GM23248 (cell line): ENCODE data around the gene NRSN1. TPM values are rescaled to one million over a fixed set of nuclear protein-coding genes. Genes with fewer than 3 reads are reported as not detected.

Experiments
- DNase-seq: peaks from one replicate; pipeline ENCODE4 v3.0.0-alpha.2; 2015
- H2AFZ ChIP-seq: fragments of 200-600 bp; sonication (generic); 2 replicates; pipeline ENCODE4 v1.6.1; 2016; ENCODE audit warnings: antibody characterized with exemption
- H3F3A ChIP-seq: fragments of 200-600 bp; sonication (generic); 2 replicates; pipeline ENCODE4 v1.6.1; 2016; ENCODE audit warnings: mild to moderate bottlenecking, antibody characterized with exemption, mixed run types; ENCODE audit not compliant: insufficient read depth
- H3K27ac ChIP-seq: fragments of 200-600 bp; sonication (generic); 2 replicates; pipeline ENCODE4 v1.5.1; 2016; ENCODE audit warnings: mild to moderate bottlenecking
- H3K27me3 ChIP-seq: fragments of 200-600 bp; sonication (generic); replicated peaks from 2 replicates; pipeline ENCODE4 v1.6.1; 2016; ENCODE audit warnings: mild to moderate bottlenecking; ENCODE audit not compliant: insufficient read depth
- H3K36me3 ChIP-seq: fragments of 200-600 bp; sonication (generic); 2 replicates; pipeline ENCODE4 v1.6.1; 2016; ENCODE audit warnings: low read depth, mild to moderate bottlenecking
- H3K4me1 ChIP-seq: fragments of 200-600 bp; sonication (generic); 2 replicates; pipeline ENCODE4 v1.6.1; 2016; ENCODE audit warnings: mild to moderate bottlenecking; ENCODE audit not compliant: insufficient read depth
- H3K4me2 ChIP-seq: fragments of 200-600 bp; sonication (generic); one replicate; pipeline ENCODE4 v1.6.1; 2016; ENCODE audit warnings: mild to moderate bottlenecking; ENCODE audit not compliant: unreplicated experiment
- H3K4me3 ChIP-seq: fragments of 200-600 bp; sonication (generic); 2 replicates; pipeline ENCODE4 v1.5.1; 2016; ENCODE audit warnings: mild to moderate bottlenecking
- H3K79me2 ChIP-seq: fragments of 200-600 bp; sonication (generic); 2 replicates; pipeline ENCODE4 v1.6.1; 2016; ENCODE audit warnings: mild to moderate bottlenecking; ENCODE audit not compliant: insufficient read depth
- H3K9ac ChIP-seq: fragments of 200-600 bp; sonication (generic); 2 replicates; pipeline ENCODE4 v1.6.1; 2016; ENCODE audit warnings: mild to moderate bottlenecking
- H3K9me2 ChIP-seq: fragments of 200-600 bp; sonication (generic); 2 replicates; pipeline ENCODE4 v1.6.1; 2016; ENCODE audit warnings: mixed run types, mild to moderate bottlenecking, moderate library complexity; ENCODE audit not compliant: insufficient read depth
- H3K9me3 ChIP-seq: fragments of 200-600 bp; sonication (generic); one replicate; pipeline ENCODE4 v1.6.1; 2017; ENCODE audit warnings: low read depth
- H4K20me1 ChIP-seq: fragments of 200-600 bp; sonication (generic); 2 replicates; pipeline ENCODE4 v1.6.0; 2016; ENCODE audit not compliant: insufficient read depth
- EZH2 ChIP-seq: fragments of 200-600 bp; sonication (generic); IDR thresholded peaks from 2 replicates; pipeline ENCODE4 v1.6.1; 2018; ENCODE audit warnings: antibody characterized with exemption, mild to moderate bottlenecking; ENCODE audit not compliant: insufficient read depth, poor library complexity, severe bottlenecking
- EZH2phosphoT487 ChIP-seq: fragments of 200-600 bp; sonication (generic); IDR thresholded peaks from 2 replicates; pipeline ENCODE4 v1.6.1; 2018; ENCODE audit warnings: antibody characterized with exemption, moderate library complexity, mild to moderate bottlenecking, low read depth; ENCODE audit not compliant: insufficient read depth
- WGBS, 2 experiments: methylation state at CpG; one replicate each; pipeline ENCODE4 v1.1.6; 2015 to 2017; ENCODE audit warnings: low lambda C conversion rate in 2 of 2, low coverage in 1 of 2; ENCODE audit errors: missing lambda C conversion rate in 2 of 2; 5-methylcytosine and 5-hydroxymethylcytosine counted together
- in situ Hi-C: fragments of 300-500 bp; cut with MboI; formaldehyde crosslinking; loops from 2 replicates; pipeline ENCODE4 v1.15.0; 2020
- polyA plus RNA-seq: library from polyadenylated mRNA; unstranded; fragments of >200 nt; fragmentation: Nextera tagmentation; extraction: Ambion mirVana; gene quantifications from 2 replicates; pipeline ENCODE4 v1.2.1, GENCODE V29; 2016
- total RNA-seq: library from RNA; depleted of rRNA; stranded (reverse); fragments of >200 nt; shearing (Covaris generic); gene quantifications from 2 replicates; pipeline ENCODE4 v1.2.3, GENCODE V29; 2014

NRSN1 gene
- total and polyA plus RNA-seq, 2 experiments from 2014 or later = not detected

GRCh38 chr6:24183584-24183983 is 57.6 kb downstream of the NRSN1 start:
- Histone ChIP-seq H3K79me2 (no peaks in the 10 kb centered on the region), H3K9ac (no peak overlapping the region), H3K9me2 (no peaks in the 10 kb centered on the region), H3K27me3 (no peaks in the 10 kb centered on the region), H3K27ac (no peak overlapping the region), H2AFZ (no peak overlapping the region), H3K4me1 (no peaks in the 10 kb centered on the region), H3K4me3 (no peak overlapping the region), H3K9me3 (no peaks in the 10 kb centered on the region), H3F3A (no peaks in the 10 kb centered on the region), H3K4me2 (no peak overlapping the region), H4K20me1 (no peaks in the 10 kb centered on the region), H3K36me3 (no peaks in the 10 kb centered on the region)
- DNase-seq = no peak
- WGBS, 2 experiments = 65 to 67% methylated on average over 10 of the region's 10 CpGs
- TF ChIP-seq EZH2phosphoT487 (no peak), EZH2 (no peak)
- in situ Hi-C loops = no loop called here

DNA sequence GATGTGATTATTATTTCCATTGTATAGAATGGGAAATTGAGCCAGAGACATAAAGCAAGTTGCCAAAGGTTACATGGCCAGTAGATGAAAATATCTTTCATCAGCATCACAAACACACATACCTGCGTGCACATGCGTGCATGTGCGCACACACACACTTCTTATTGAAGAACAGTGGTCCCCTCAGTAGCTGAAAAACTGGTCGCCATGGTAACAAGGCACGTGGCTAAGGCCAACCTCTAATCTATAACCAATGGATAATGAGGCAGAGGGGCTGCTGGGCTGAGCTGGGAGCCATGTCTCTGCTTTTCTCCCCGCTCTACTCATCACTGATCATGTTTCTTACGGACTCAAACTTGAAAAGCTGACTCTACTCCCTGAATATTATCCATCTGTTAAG is 60.3 kb downstream of the NRSN1 start:
- Histone ChIP-seq H3K9me3 (no peaks in the 10 kb centered on the region), H3F3A (no peaks in the 10 kb centered on the region), H3K4me1 (no peaks in the 10 kb centered on the region), H4K20me1 (no peaks in the 10 kb centered on the region), H2AFZ (no peak overlapping the region), H3K79me2 (no peaks in the 10 kb centered on the region), H3K27ac (no peak overlapping the region), H3K4me3 (no peak overlapping the region), H3K9me2 (no peaks in the 10 kb centered on the region), H3K36me3 (no peaks in the 10 kb centered on the region), H3K4me2 (no peak overlapping the region), H3K27me3 (no peaks in the 10 kb centered on the region), H3K9ac (no peak overlapping the region)
- in situ Hi-C loops = no loop called here
- DNase-seq = no peak
- no peak for TF ChIP-seq EZH2
- TF ChIP-seq EZH2phosphoT487 = no peak
- 31 to 39% methylated on average over 7 of the region's 7 CpGs for WGBS, 2 experiments

DNA sequence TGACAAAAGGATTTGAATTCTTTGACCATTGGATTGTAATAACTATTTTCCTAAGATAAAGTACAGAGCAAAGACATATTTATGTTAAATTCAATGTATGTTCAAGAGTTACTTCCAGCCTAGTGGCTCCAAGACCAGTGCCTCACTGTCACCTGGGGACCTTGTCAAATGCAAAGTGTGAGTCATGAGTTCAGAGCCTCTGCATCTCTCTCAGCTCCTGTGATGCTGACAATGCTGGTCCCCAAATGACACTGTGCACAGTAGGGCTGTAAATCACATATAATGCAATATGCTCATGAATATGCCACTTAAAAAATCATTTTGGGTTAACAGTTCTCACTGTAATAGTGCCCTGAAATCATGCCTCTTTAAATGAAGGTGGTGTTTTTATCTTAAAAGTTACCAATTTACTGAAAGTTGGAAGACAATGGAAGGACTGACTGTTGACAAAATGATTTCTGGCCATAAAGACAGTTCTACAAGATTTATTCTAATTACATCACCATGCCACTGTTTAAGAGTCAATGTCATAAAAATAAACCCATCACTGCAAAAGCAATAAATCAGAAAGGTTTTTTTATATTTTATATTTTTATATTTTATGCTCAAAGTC is 62.1 kb downstream of the NRSN1 start:
- H3K36me3 ChIP-seq = no peaks in the 10 kb centered on the region
- in situ Hi-C loops = no loop called here
- no peaks in the 10 kb centered on the region for H3K4me1 ChIP-seq
- H3K27me3 ChIP-seq = no peaks in the 10 kb centered on the region
- TF ChIP-seq EZH2 (no peak), EZH2phosphoT487 (no peak)
- no peak overlapping the region for H3K9ac ChIP-seq
- H3K27ac ChIP-seq = no peak overlapping the region
- no peak overlapping the region for H2AFZ ChIP-seq
- no peak overlapping the region for H3K4me3 ChIP-seq
- no peak overlapping the region for H3K4me2 ChIP-seq
- H3K9me3 ChIP-seq = no peaks in the 10 kb centered on the region
- no peaks in the 10 kb centered on the region for H4K20me1 ChIP-seq
- no peaks in the 10 kb centered on the region for H3K9me2 ChIP-seq
- no peaks in the 10 kb centered on the region for H3K79me2 ChIP-seq
- no peaks in the 10 kb centered on the region for H3F3A ChIP-seq
- DNase-seq = no peak

DNA sequence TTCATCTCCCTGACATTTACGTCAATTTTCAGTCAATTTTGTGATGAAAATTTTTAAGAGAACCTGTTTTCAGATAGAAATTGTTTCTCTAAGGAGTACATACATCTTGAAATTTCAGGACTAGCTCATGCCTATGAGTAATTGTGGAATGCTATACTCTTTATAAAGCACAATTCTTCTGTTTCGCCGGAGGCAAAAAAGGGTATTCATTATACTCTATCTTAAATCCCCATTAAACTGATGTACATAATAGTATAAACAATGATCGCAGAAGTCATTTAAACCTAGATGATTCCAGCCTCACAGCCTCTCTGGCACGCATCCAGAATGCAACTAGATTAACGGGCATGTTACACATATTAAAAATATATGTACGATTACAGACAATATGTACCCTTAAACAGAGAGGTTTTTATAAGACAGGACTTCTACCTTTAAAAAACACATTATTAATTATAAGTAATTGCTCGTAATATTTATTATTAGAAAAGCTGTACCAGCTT is 62.6 kb downstream of the NRSN1 start:
- no peak overlapping the region for H3K4me3 ChIP-seq
- H3K27ac ChIP-seq = no peak overlapping the region
- H3K36me3 ChIP-seq = no peaks in the 10 kb centered on the region
- H2AFZ ChIP-seq = no peak overlapping the region
- no peak overlapping the region for H3K4me2 ChIP-seq
- H3K4me1 ChIP-seq = no peaks in the 10 kb centered on the region
- WGBS, 2 experiments = 49 to 53% methylated on average over 8 of the region's 8 CpGs
- no peaks in the 10 kb centered on the region for H4K20me1 ChIP-seq
- H3K9me3 ChIP-seq = no peaks in the 10 kb centered on the region
- no peaks in the 10 kb centered on the region for H3K9me2 ChIP-seq
- no peaks in the 10 kb centered on the region for H3K27me3 ChIP-seq
- H3K79me2 ChIP-seq = no peaks in the 10 kb centered on the region
- TF ChIP-seq EZH2 (no peak), EZH2phosphoT487 (no peak)
- DNase-seq = no peak
- H3F3A ChIP-seq = no peaks in the 10 kb centered on the region
- in situ Hi-C loops = no loop called here
- no peak overlapping the region for H3K9ac ChIP-seq

GRCh38 chr6:24191346-24191745 is 65.3 kb downstream of the NRSN1 start:
- H3K9ac ChIP-seq = no peak overlapping the region
- H3K4me1 ChIP-seq = no peaks in the 10 kb centered on the region
- no peak overlapping the region for H3K27ac ChIP-seq
- H4K20me1 ChIP-seq = no peaks in the 10 kb centered on the region
- no peaks in the 10 kb centered on the region for H3K9me2 ChIP-seq
- H3K27me3 ChIP-seq = no peaks in the 10 kb centered on the region
- no peaks in the 10 kb centered on the region for H3K79me2 ChIP-seq
- H3K4me3 ChIP-seq = no peak overlapping the region
- no peaks in the 10 kb centered on the region for H3F3A ChIP-seq
- WGBS, 2 experiments = 0% methylated on average over 2 of the region's 2 CpGs
- no peaks in the 10 kb centered on the region for H3K9me3 ChIP-seq
- DNase-seq = no peak
- in situ Hi-C loops = no loop called here
- no peak overlapping the region for H2AFZ ChIP-seq
- no peak overlapping the region for H3K4me2 ChIP-seq
- TF ChIP-seq EZH2phosphoT487 (no peak), EZH2 (no peak)
- H3K36me3 ChIP-seq = no peaks in the 10 kb centered on the region
